HEK293 (cell line): Measurements from ENCODE around the gene STEAP4.

Source experiments
- CTCF ChIA-PET: fragments of 350-600 bp; formaldehyde crosslinking; extraction: SDS; loops from one replicate; lab custom pipeline; 2021; ENCODE audit warnings: antibody characterized with exemption; lab: Yijun Ruan, JAX
- POLR2A ChIA-PET: fragments of 300-600 bp; formaldehyde crosslinking; extraction: SDS; loops from one replicate; lab custom pipeline; 2020; ENCODE audit warnings: antibody characterized with exemption, inconsistent platforms; lab: Yijun Ruan, JAX
- H3K27ac ChIP-seq: fragments of 200-500 bp; sonication (Bioruptor generic); 2 replicates; pipeline ENCODE4 v1.5.1; 2014; ENCODE audit warnings: low read depth, low read length, control low read depth, inconsistent platforms; ENCODE audit errors: extremely low read depth
- H3K36me3 ChIP-seq, 2 experiments: fragments of 200-500 bp in 1 of 2; sonication (Bioruptor generic) in 1 of 2; 1 replicate in 1 of 2; 2 replicates in 1 of 2; pipeline ENCODE4 v1.5.1; 2014 to 2017; ENCODE audit warnings: inconsistent platforms in 2 of 2, low read length in 2 of 2; ENCODE audit not compliant: control insufficient read depth in 2 of 2, insufficient read depth in 1 of 2
- H3K4me1 ChIP-seq: fragments of 200-500 bp; sonication (Bioruptor generic); 2 replicates; pipeline ENCODE4 v1.5.1; 2014; ENCODE audit warnings: mild to moderate bottlenecking, low read length, inconsistent platforms; ENCODE audit not compliant: control insufficient read depth, insufficient read depth
- H3K4me3 ChIP-seq: 2 replicates; pipeline ENCODE4 v1.5.1; 2011; ENCODE audit warnings: low read depth, mild to moderate bottlenecking, control low read depth, low read length, moderate library complexity
- H3K9me3 ChIP-seq: fragments of 200-500 bp; sonication (Bioruptor generic); 2 replicates; pipeline ENCODE4 v1.5.1; 2014; ENCODE audit warnings: low read depth, low read length, inconsistent platforms; ENCODE audit not compliant: control insufficient read depth, insufficient read depth
- BCL11A ChIP-seq: fragments of 450-650 bp; formaldehyde crosslinking; IDR thresholded peaks from 2 replicates; pipeline ENCODE4 v1.5.1; 2016; ENCODE audit warnings: low read depth, missing biosample characterization, missing genetic modification characterization
- ELK4 ChIP-seq: IDR thresholded peaks from 2 replicates; pipeline ENCODE4 v1.6.1; 2011; ENCODE audit warnings: mild to moderate bottlenecking, low read depth, low read length, borderline replicate concordance
- GFI1B ChIP-seq: fragments of 450-650 bp; formaldehyde crosslinking; IDR thresholded peaks from 2 replicates; pipeline ENCODE4 v1.5.1; 2016; ENCODE audit warnings: missing biosample characterization, missing genetic modification characterization
- GLIS2 ChIP-seq: fragments of 450-650 bp; formaldehyde crosslinking; IDR thresholded peaks from 2 replicates; pipeline ENCODE4 v1.5.1; 2016; ENCODE audit warnings: missing biosample characterization, missing genetic modification characterization
- IKZF3 ChIP-seq: fragments of 450-650 bp; IDR thresholded peaks from 2 replicates; pipeline ENCODE4 v1.5.0; 2018; ENCODE audit warnings: missing biosample characterization, mild to moderate bottlenecking, missing genetic modification characterization, moderate library complexity
- MYNN ChIP-seq: fragments of 450-650 bp; formaldehyde crosslinking; IDR thresholded peaks from 2 replicates; pipeline ENCODE4 v1.5.1; 2016; ENCODE audit warnings: missing biosample characterization, missing genetic modification characterization, borderline replicate concordance
- PRDM4 ChIP-seq: fragments of 450-650 bp; formaldehyde crosslinking; IDR thresholded peaks from 2 replicates; pipeline ENCODE4 v1.5.1; 2017; ENCODE audit warnings: missing biosample characterization, missing genetic modification characterization
- SP7 ChIP-seq: fragments of 450-650 bp; formaldehyde crosslinking; IDR thresholded peaks from 2 replicates; pipeline ENCODE4 v1.5.1; 2016; ENCODE audit warnings: missing biosample characterization, missing genetic modification characterization
- TSHZ1 ChIP-seq: fragments of 450-650 bp; formaldehyde crosslinking; IDR thresholded peaks from 2 replicates; pipeline ENCODE4 v1.5.1; 2016; ENCODE audit warnings: missing biosample characterization, missing genetic modification characterization, borderline replicate concordance
- WT1 ChIP-seq: fragments of 450-650 bp; formaldehyde crosslinking; IDR thresholded peaks from 2 replicates; pipeline ENCODE4 v1.5.1; 2016; ENCODE audit warnings: missing biosample characterization, missing genetic modification characterization
- ZBTB20 ChIP-seq: fragments of 450-650 bp; formaldehyde crosslinking; IDR thresholded peaks from 2 replicates; pipeline ENCODE4 v1.5.1; 2016; ENCODE audit warnings: missing biosample characterization, missing genetic modification characterization
- ZBTB26 ChIP-seq: fragments of 450-650 bp; formaldehyde crosslinking; optimal IDR thresholded peaks from 2 replicates; pipeline ENCODE3; 2016; ENCODE audit warnings: missing biosample characterization, mild to moderate bottlenecking, missing genetic modification characterization
- ZEB2 ChIP-seq: fragments of 450-650 bp; formaldehyde crosslinking; IDR thresholded peaks from 2 replicates; pipeline ENCODE4 v1.5.1; 2016; ENCODE audit warnings: missing biosample characterization, missing genetic modification characterization
- ZFP3 ChIP-seq: fragments of 450-650 bp; formaldehyde crosslinking; IDR thresholded peaks from 2 replicates; pipeline ENCODE4 v1.5.1; 2016; ENCODE audit warnings: low read depth, missing biosample characterization, missing genetic modification characterization
- ZNF114 ChIP-seq: fragments of 450-650 bp; formaldehyde crosslinking; IDR thresholded peaks from 2 replicates; pipeline ENCODE4 v1.5.0; 2017; ENCODE audit warnings: missing biosample characterization, missing genetic modification characterization
- ZNF157 ChIP-seq: fragments of 450-650 bp; formaldehyde crosslinking; IDR thresholded peaks from 2 replicates; pipeline ENCODE4 v1.5.1; 2016; ENCODE audit warnings: missing biosample characterization, missing genetic modification characterization
- ZNF174 ChIP-seq: fragments of 450-650 bp; formaldehyde crosslinking; IDR thresholded peaks from 2 replicates; pipeline ENCODE4 v1.5.0; 2017; ENCODE audit warnings: missing biosample characterization, mild to moderate bottlenecking, missing genetic modification characterization
- ZNF24 ChIP-seq: fragments of 450-650 bp; formaldehyde crosslinking; IDR thresholded peaks from 2 replicates; pipeline ENCODE4 v1.5.1; 2016; ENCODE audit warnings: missing biosample characterization, missing genetic modification characterization
- ZNF311 ChIP-seq: fragments of 450-650 bp; formaldehyde crosslinking; IDR thresholded peaks from 2 replicates; pipeline ENCODE4 v1.5.1; 2017; ENCODE audit warnings: missing biosample characterization, missing genetic modification characterization, borderline replicate concordance
- ZNF366 ChIP-seq: fragments of 450-650 bp; formaldehyde crosslinking; conservative IDR thresholded peaks from 2 replicates; pipeline ENCODE4 v1.5.1; 2016; ENCODE audit warnings: missing biosample characterization, missing genetic modification characterization
- ZNF514 ChIP-seq: fragments of 450-650 bp; formaldehyde crosslinking; IDR thresholded peaks from 2 replicates; pipeline ENCODE4 v1.5.1; 2016; ENCODE audit warnings: missing biosample characterization, missing genetic modification characterization
- ZNF549 ChIP-seq: fragments of 450-650 bp; IDR thresholded peaks from 2 replicates; pipeline ENCODE4 v1.5.1; 2018; ENCODE audit warnings: missing biosample characterization, missing genetic modification characterization, mild to moderate bottlenecking, inconsistent platforms, moderate library complexity

The STEAP4 gene

GRCh38 chr7:88337572-88337971 is 30.9 kb upstream of the STEAP4 start:
- H3K4me3 ChIP-seq, result no peak overlapping the region
- CTCF ChIA-PET, result interaction anchor here (1.5 kb wide), 1 partner anchor 20 kb away, joined by 3 read pairs; no protein-coding TSS in a partner anchor
- H3K36me3 ChIP-seq, result no peaks in the 10 kb centered on the region
- no peaks in the 10 kb centered on the region for H3K9me3 ChIP-seq
- POLR2A ChIA-PET, result no interaction called here
- TF ChIP-seq ZNF549 (no peak), BCL11A (tag by site-specific recombination) (no peak), ZFP3 (tag by site-specific recombination) (no peak), ZNF157 (tag by site-specific recombination) (no peak), ZNF114 (tag by site-specific recombination) (no peak), ZNF366 (no peak), ZNF514 (tag by site-specific recombination) (no peak), SP7 (tag by site-specific recombination) (no peak), ZNF311 (tag by site-specific recombination) (no peak), IKZF3 (tag by site-specific recombination) (no peak)
- TF ChIP-seq, all 188 proteins: peak for 0
- Histone ChIP-seq H3K4me1 (no peaks in the 10 kb centered on the region), H3K27ac (no peak overlapping the region)

GRCh38 chr7:88331322-88331721 is 24.6 kb upstream of the STEAP4 start:
- H3K36me3 ChIP-seq, result no peaks in the 10 kb centered on the region
- POLR2A ChIA-PET, result no interaction called here
- no peaks in the 10 kb centered on the region for H3K4me1 ChIP-seq
- no peak overlapping the region for H3K4me3 ChIP-seq
- CTCF ChIA-PET, result no interaction called here
- H3K27ac ChIP-seq, result no peak overlapping the region
- H3K9me3 ChIP-seq, result no peaks in the 10 kb centered on the region
- TF ChIP-seq GFI1B (tag by site-specific recombination) (no peak), ELK4 (no peak), WT1 (tag by site-specific recombination) (no peak), GLIS2 (tag by site-specific recombination) (no peak), ZBTB20 (tag by site-specific recombination) (no peak), ZNF174 (tag by site-specific recombination) (no peak), ZEB2 (tag by site-specific recombination) (no peak)

GRCh38 chr7:88329532-88330463 is 23.1 kb upstream of the STEAP4 start:
- H3K27ac ChIP-seq, result no peak overlapping the region
- H3K36me3 ChIP-seq, result no peaks in the 10 kb centered on the region
- H3K4me1 ChIP-seq, result no peaks in the 10 kb centered on the region
- CTCF ChIA-PET, result no interaction called here
- TF ChIP-seq TSHZ1 (tag by site-specific recombination) (no peak), ZNF157 (tag by site-specific recombination) (no peak), PRDM4 (no peak), ZBTB26 (tag by site-specific recombination) (no peak), ZNF24 (no peak), MYNN (tag by site-specific recombination) (no peak)
- POLR2A ChIA-PET, result no interaction called here
- H3K9me3 ChIP-seq, result no peaks in the 10 kb centered on the region
- H3K4me3 ChIP-seq, result no peak overlapping the region
